ENCODE results near the gene ZNF44. TPM values are rescaled to one million over a fixed set of nuclear protein-coding genes. Genes with fewer than 3 reads are reported as not detected.

Gene ZNF44
- total and polyA plus RNA-seq, 9 of the 15 experiments (the other 6 are each of a cell fraction or from before 2014, with no cell fraction given) = 2.6 to 8.3 (median 4.4) TPM

GRCh38 chr19:12294249-12295158, at the start of gene ZNF44 (continued):
- TF ChIP-seq STAT6 (CRISPR knock-in tag; IDR thresholded peaks at IDR 0.05) = no peak
- TF ChIP-seq HDAC8 (tag; IDR thresholded peaks at IDR 0.05) = no peak
- TF ChIP-seq GABPB1 (CRISPR knock-in tag; IDR thresholded peaks at IDR 0.05) = 0 out of 2 replicates have a peak, but pooled peaks have one; percentile 27
- peak in 1 of 3 experiments; percentile 77; a peak in 2 of 6 replicates for TF ChIP-seq ZBTB11 (CRISPR knock-in tag; IDR thresholded peaks at IDR 0.05)
- no peak for TF ChIP-seq NUFIP1 (IDR thresholded peaks at IDR 0.05; ENCODE audit: partially characterized antibody)
- no peak for TF ChIP-seq BMI1 (IDR thresholded peaks at IDR 0.05; ENCODE audit: low read length)
- peak; percentile 61; the same call in 1 of the 2 replicates for TF ChIP-seq SPI1 (IDR thresholded peaks at IDR 0.05; ENCODE audit: borderline replicate concordance, low read depth, low read length)
- TF ChIP-seq IFI16 (CRISPR knock-in tag; IDR thresholded peaks at IDR 0.05) = no peak
- TF ChIP-seq ZNF609 (CRISPR knock-in tag; IDR thresholded peaks at IDR 0.05; ENCODE audit: borderline replicate concordance) = no peak
- peak; percentile 22; the same call in 1 of the 2 replicates for TF ChIP-seq GATAD2B (IDR thresholded peaks at IDR 0.05; ENCODE audit: borderline replicate concordance)
- TF ChIP-seq NR2C1 (IDR thresholded peaks at IDR 0.05) = peak; percentile 76; the same call in 1 of the 2 replicates
- peak; percentile 87 for TF ChIP-seq NR2C1 (tag; IDR thresholded peaks at IDR 0.05)
- no peak for TF ChIP-seq MYBL2 (IDR thresholded peaks at IDR 0.05; ENCODE audit: low read depth)
- no peak for TF ChIP-seq MYBL2 (CRISPR knock-in tag; IDR thresholded peaks at IDR 0.05; ENCODE audit: borderline replicate concordance)

All from K562 (cell line).